Endothelial cell of umbilical vein (primary cell): Measurements from ENCODE around the gene SEMA5A. TPM values are rescaled to one million over a fixed set of nuclear protein-coding genes. Genes with fewer than 3 reads are reported as not detected.

Experiments
- BruUV-seq: library from RNA; stranded (reverse); fragments of 400-500 nt; replicated peaks from 2 replicates; lab custom pipeline; 2021; lab: Mats Ljungman, UMichigan
- CTCF ChIA-PET: fragments of 300-600, 350-600 bp; sonication (Branson Sonifier 250); formaldehyde crosslinking; loops from one replicate; lab custom pipeline; 2021; ENCODE audit warnings: antibody characterized with exemption, inconsistent platforms; lab: Charles Lee
- POLR2A ChIA-PET: fragments of 300-600, 350-600 bp; sonication (Branson Sonifier 250); formaldehyde crosslinking; loops from one replicate; lab custom pipeline; 2021; ENCODE audit warnings: antibody characterized with exemption, inconsistent platforms; lab: Charles Lee
- DNase-seq: peaks from one replicate; pipeline ENCODE4 v3.0.0-alpha.2; 2011; ENCODE audit warnings: low read depth, low spot score
- FAIRE-seq: peaks from 2 replicates; lab custom pipeline; 2011; peaks lifted over from hg19 to GRCh38; lab: Jason Lieb, UNC
- H2AFZ ChIP-seq: 2 replicates; pipeline ENCODE4 v1.6.0; 2012; ENCODE audit warnings: low read depth, low read length, control low read depth, inconsistent platforms
- H3K27ac ChIP-seq: 2 replicates; pipeline ENCODE4 v1.5.1; 2011; ENCODE audit warnings: low read depth, mild to moderate bottlenecking, control low read depth, low read length, moderate library complexity; ENCODE audit not compliant: insufficient read depth
- H3K27me3 ChIP-seq, 2 experiments: 2 replicates each; pipeline versions ENCODE4 v1.6.0 to v1.6.1; 2011; ENCODE audit warnings: low read length in 2 of 2, mixed read lengths in 1 of 2; ENCODE audit not compliant: control insufficient read depth in 2 of 2, insufficient read depth in 2 of 2
- H3K36me3 ChIP-seq, 2 experiments: 2 replicates in 1 of 2; 3 replicates in 1 of 2; pipeline ENCODE4 v1.5.1; 2011; ENCODE audit warnings: low read length in 2 of 2, mild to moderate bottlenecking in 1 of 2, moderate library complexity in 1 of 2; ENCODE audit not compliant: control insufficient read depth in 2 of 2, insufficient read depth in 2 of 2; ENCODE audit errors: extremely low read depth in 1 of 2
- H3K4me1 ChIP-seq: 3 replicates; pipeline ENCODE4 v1.5.1; 2011; ENCODE audit warnings: mild to moderate bottlenecking, low read length; ENCODE audit not compliant: control insufficient read depth, insufficient read depth; ENCODE audit errors: extremely low read depth
- H3K4me2 ChIP-seq: 2 replicates; pipeline ENCODE4 v1.6.1; 2011; ENCODE audit warnings: low read length, control low read depth, mixed read lengths; ENCODE audit not compliant: insufficient read depth
- H3K4me3 ChIP-seq, 3 experiments: fragments of 200-600 bp in 1 of 3; sonication (generic), shearing (Covaris generic) in 1 of 3; replicated peaks in 1 of 3; 2 replicates each; pipeline ENCODE4 v1.5.1; 2011 to 2016; ENCODE audit warnings: control low read depth in 3 of 3, low read length in 3 of 3, mild to moderate bottlenecking in 2 of 3, inconsistent platforms in 1 of 3, low read depth in 1 of 3, moderate library complexity in 1 of 3; ENCODE audit not compliant: insufficient read depth in 1 of 3
- H3K79me2 ChIP-seq: 2 replicates; pipeline ENCODE4 v1.6.0; 2012; ENCODE audit warnings: low read length, inconsistent platforms; ENCODE audit not compliant: control insufficient read depth, insufficient read depth
- H3K9ac ChIP-seq: replicated peaks from 2 replicates; pipeline ENCODE3; 2011; ENCODE audit warnings: low read length, control low read depth; ENCODE audit not compliant: insufficient read depth; ENCODE audit errors: extremely low read depth
- H3K9me1 ChIP-seq: replicated peaks from 3 replicates; pipeline ENCODE4 v1.6.0; 2011; ENCODE audit warnings: mild to moderate bottlenecking, low read length; ENCODE audit not compliant: control insufficient read depth, insufficient read depth; ENCODE audit errors: extremely low read depth
- H3K9me3 ChIP-seq: replicated peaks from 2 replicates; pipeline ENCODE4 v1.5.1; 2012; ENCODE audit warnings: low read length, inconsistent platforms; ENCODE audit not compliant: control insufficient read depth, insufficient read depth
- H4K20me1 ChIP-seq: replicated peaks from 2 replicates; pipeline ENCODE3; 2011; ENCODE audit warnings: mild to moderate bottlenecking, low read length; ENCODE audit not compliant: control insufficient read depth, insufficient read depth; ENCODE audit errors: extremely low read depth
- CTCF ChIP-seq, 2 donors: IDR thresholded peaks; 1 replicate in 1 of 2; 2 replicates in 1 of 2; pipeline ENCODE4 v1.5.1; 2011; ENCODE audit warnings: low read length in 2 of 2, mild to moderate bottlenecking in 2 of 2, moderate library complexity in 2 of 2, control low read depth in 1 of 2, inconsistent platforms in 1 of 2, low read depth in 1 of 2; ENCODE audit not compliant: insufficient read depth in 1 of 2; ENCODE audit errors: extremely low read depth in 1 of 2
- FOS ChIP-seq: IDR thresholded peaks from 2 replicates; pipeline ENCODE4 v1.6.1; 2011; ENCODE audit warnings: mild to moderate bottlenecking, low read length, moderate library complexity, borderline replicate concordance; ENCODE audit not compliant: insufficient read depth
- GATA2 ChIP-seq: IDR thresholded peaks from 2 replicates; pipeline ENCODE4 v1.7.0; 2011; ENCODE audit warnings: low read depth, mild to moderate bottlenecking, moderate library complexity, mixed read lengths, low read length; ENCODE audit not compliant: insufficient read length, insufficient read depth
- JUN ChIP-seq: IDR thresholded peaks from 2 replicates; pipeline ENCODE4 v1.6.1; 2011; ENCODE audit warnings: borderline replicate concordance, low read depth; ENCODE audit not compliant: insufficient read length, insufficient read depth
- POLR2AphosphoS5 ChIP-seq: IDR thresholded peaks from 2 replicates; pipeline ENCODE4 v1.6.1; 2012; ENCODE audit warnings: low read depth, mild to moderate bottlenecking, control low read depth, low read length, moderate library complexity; ENCODE audit not compliant: insufficient read depth
- dilution Hi-C: fragments of 300-500 bp; cut with MboI; formaldehyde crosslinking; loops from one replicate; pipeline ENCODE4 v1.15.0; 2019; ENCODE audit warnings: low sequenced_read_pairs; ENCODE audit not compliant: extremely low pct_ligation_motif_present
- intact Hi-C: fragments of 100-400 bp; cut with micrococcal nuclease; formaldehyde crosslinking; loops from one replicate; pipeline ENCODE4 v1.10.0; 2022
- polyA plus RNA-seq, 4 experiments: library from polyadenylated mRNA; depleted of rRNA in 3 of 4; stranded (reverse) in 3 of 4; unstranded in 1 of 4; fragments of >200 nt; gene quantifications; 2 replicates each; pipeline versions ENCODE4 v1.2.1 to v1.2.3, GENCODE V29; 2011 to 2012; ENCODE audit warnings: missing spikeins in 1 of 4
- total RNA-seq: library from RNA; stranded (reverse); gene quantifications from 2 replicates; pipeline ENCODE4 v1.2.3, GENCODE V29; 2021
- TF ChIP-seq, protein P1 (sequence below): IDR thresholded peaks from 2 replicates; pipeline ENCODE4 v1.6.1; 2011; ENCODE audit not compliant: insufficient read depth, insufficient read length

The SEMA5A gene
- total and polyA plus RNA-seq, 2 donors (not counting 3 experiments of a cell fraction or from before 2014, with no cell fraction given) = 0.04 to 0.06 TPM

GRCh38 chr5:9534881-9535517 lies 10.9 kb downstream of the SEMA5A start:
- H3K27ac ChIP-seq = no peak overlapping the region
- H3K4me1 ChIP-seq = no peaks in the 10 kb centered on the region
- no peaks in the 10 kb centered on the region for H3K36me3 ChIP-seq
- no peak overlapping the region for H3K9ac ChIP-seq
- intact Hi-C loops (no loop called here), dilution Hi-C loops (no loop called here)
- H3K4me3 ChIP-seq = no peak overlapping the region
- H3K79me2 ChIP-seq = no peaks in the 10 kb centered on the region
- DNase-seq (no peak), FAIRE-seq (no peak)
- no peaks in the 10 kb centered on the region for H3K27me3 ChIP-seq
- no peaks in the 10 kb centered on the region for H3K9me3 ChIP-seq
- H4K20me1 ChIP-seq = no peaks in the 10 kb centered on the region
- no peak for TF ChIP-seq FOS
- BruUV-seq = no TSS peak
- no peak overlapping the region for H3K4me2 ChIP-seq
- no peaks in the 10 kb centered on the region for H3K9me1 ChIP-seq
- ChIA-PET POLR2A (no interaction called here), CTCF (no interaction called here)
- no peak overlapping the region for H2AFZ ChIP-seq

DNA sequence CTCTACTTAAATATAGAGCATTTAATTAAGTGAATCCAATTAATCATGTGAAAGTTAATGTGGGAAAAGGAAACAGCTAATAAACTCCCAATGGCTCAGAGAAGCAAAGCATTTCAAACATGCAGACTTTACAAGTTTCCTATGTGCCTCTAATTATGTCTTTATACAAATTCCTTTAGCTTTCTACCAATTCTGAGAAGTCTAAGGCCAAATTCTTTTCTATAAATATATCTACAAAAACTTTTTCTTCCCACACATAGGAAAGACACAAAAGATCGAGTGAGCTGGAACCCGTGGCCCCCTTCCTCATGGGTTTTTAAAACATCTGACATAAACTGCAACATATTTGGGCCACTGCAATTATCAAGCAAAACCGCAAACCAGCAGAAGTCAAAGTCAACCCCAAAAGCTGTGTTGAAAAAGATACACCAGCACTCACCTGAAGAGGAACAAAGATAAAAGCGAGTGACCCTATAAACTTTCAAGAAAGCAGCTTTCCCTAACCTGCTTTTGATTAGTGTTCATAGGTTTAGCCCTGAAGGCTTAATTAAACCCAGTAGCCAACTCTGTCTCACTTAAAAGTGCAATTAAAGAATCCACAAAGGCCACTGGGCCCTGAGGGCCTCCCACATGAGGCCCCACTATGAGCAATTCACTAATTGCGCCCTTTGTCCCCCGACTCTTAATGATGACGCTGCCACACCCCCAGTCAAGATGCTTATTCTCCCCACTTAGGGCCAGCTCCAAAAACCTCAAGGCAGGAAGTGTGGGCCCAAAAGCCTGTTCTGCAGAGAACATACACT lies 12.1 kb downstream of the SEMA5A start:
- TF ChIP-seq, protein P1, sequence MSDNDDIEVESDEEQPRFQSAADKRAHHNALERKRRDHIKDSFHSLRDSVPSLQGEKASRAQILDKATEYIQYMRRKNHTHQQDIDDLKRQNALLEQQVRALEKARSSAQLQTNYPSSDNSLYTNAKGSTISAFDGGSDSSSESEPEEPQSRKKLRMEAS = no peak
- TF ChIP-seq JUN = no peak
- TF ChIP-seq CTCF (IDR thresholded peaks at IDR 0.05; ENCODE audit: extremely low read depth in 1 of 2, insufficient read depth in 1 of 2, low read depth in 1 of 2, low read length in 2 of 2) = no peak
- TF ChIP-seq POLR2AphosphoS5 = no peak
- no peak for TF ChIP-seq GATA2
- Histone ChIP-seq H3K4me3 (no peak overlapping the region), H3K9me1 (no peaks in the 10 kb centered on the region), H3K36me3 (no peaks in the 10 kb centered on the region), H3K27ac (no peak overlapping the region), H2AFZ (no peak overlapping the region), H3K79me2 (no peaks in the 10 kb centered on the region), H3K9me3 (no peaks in the 10 kb centered on the region), H4K20me1 (no peaks in the 10 kb centered on the region), H3K4me1 (no peaks in the 10 kb centered on the region), H3K4me2 (no peak overlapping the region), H3K9ac (no peak overlapping the region), H3K27me3 (no peaks in the 10 kb centered on the region)
- intact Hi-C loops (no loop called here), dilution Hi-C loops (no loop called here)
- FAIRE-seq (no peak), DNase-seq (no peak)
- CTCF ChIA-PET = no interaction called here
- POLR2A ChIA-PET = no interaction called here
- BruUV-seq = no TSS peak
